ENCODE results near the gene ADGRV1.
"Not testable (repeated sequence)": the region's sequence is repeated elsewhere in the genome, so short reads cannot be mapped to it uniquely, and the experiment has no call there.

ADGRV1 gene

GRCh38 chr5:90822062-90822461 lies 263.5 kb downstream of the ADGRV1 start:
- not testable (repeated sequence) for DNase-seq (ENCODE audit: low read depth in 3 of 3)

GRCh38 chr5:90824436-90824835 lies 265.8 kb downstream of the ADGRV1 start:
- DNase-seq (ENCODE audit: low read depth in 3 of 3), result no peak

DNA sequence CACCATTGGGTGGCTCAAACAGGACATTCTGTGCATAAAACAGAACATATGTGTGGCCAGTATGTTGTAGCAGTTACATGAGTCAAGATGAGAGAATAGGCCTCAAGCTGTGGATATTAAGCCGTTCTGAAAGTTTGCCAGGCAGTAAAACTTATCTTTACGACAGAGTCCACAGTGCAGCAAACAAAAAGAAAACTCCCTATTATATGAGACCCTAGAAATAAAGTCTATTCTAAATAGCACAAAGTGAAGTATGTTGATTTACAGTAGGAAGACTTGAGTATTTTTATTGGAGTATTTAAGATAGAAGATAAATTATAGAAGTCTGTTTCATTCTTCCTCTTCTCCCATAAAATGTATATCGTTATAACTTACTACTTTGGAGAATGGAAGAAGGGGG lies 271.5 kb downstream of the ADGRV1 start:
- DNase-seq (ENCODE audit: low read depth in 3 of 3), result no peak

GRCh38 chr5:90833753-90834152 lies 275.2 kb downstream of the ADGRV1 start:
- no peak for DNase-seq (ENCODE audit: low read depth in 3 of 3)

GRCh38 chr5:90834711-90835110 lies 276.1 kb downstream of the ADGRV1 start:
- DNase-seq (ENCODE audit: low read depth in 3 of 3), result no peak

DNA sequence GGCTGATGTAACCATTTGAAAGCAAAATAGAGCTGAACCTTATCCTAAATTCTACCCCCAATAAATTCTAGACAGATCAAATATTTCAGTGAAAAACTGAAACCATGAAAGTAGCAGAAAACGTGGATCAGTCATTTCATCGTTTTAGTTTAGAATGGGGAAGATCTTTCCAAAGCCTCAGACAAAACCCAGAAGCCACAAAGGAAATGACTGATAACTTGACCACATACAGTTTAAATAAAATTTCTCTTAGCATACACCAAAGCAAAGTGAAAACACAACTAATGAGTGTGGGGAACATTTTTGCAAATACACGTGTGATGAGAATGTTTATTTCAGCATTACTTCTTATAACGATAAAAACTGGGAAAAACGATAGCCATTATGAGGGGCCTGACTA lies 284.8 kb downstream of the ADGRV1 start:
- no peak for DNase-seq (ENCODE audit: low read depth in 3 of 3)

- no peak for DNase-seq (ENCODE audit: low read depth in 3 of 3)
Observed at GRCh38 chr5:90844931-90845330, 286.3 kb downstream of the ADGRV1 start.

GRCh38 chr5:90845723-90846554 lies 287.3 kb downstream of the ADGRV1 start:
- no peak for DNase-seq (ENCODE audit: low read depth in 3 of 3)

GRCh38 chr5:90847606-90848005 lies 289.0 kb downstream of the ADGRV1 start:
- not testable (repeated sequence) for DNase-seq (ENCODE audit: low read depth in 3 of 3)

- no peak for DNase-seq (ENCODE audit: low read depth in 3 of 3)
Observed at GRCh38 chr5:90849939-90850338, 291.3 kb downstream of the ADGRV1 start.

- DNase-seq (ENCODE audit: low read depth in 3 of 3), result no peak
Observed at GRCh38 chr5:90852531-90852930, 293.9 kb downstream of the ADGRV1 start.

- DNase-seq (ENCODE audit: low read depth in 3 of 3), result no peak
Observed at GRCh38 chr5:90853750-90854149, 295.2 kb downstream of the ADGRV1 start.

DNA sequence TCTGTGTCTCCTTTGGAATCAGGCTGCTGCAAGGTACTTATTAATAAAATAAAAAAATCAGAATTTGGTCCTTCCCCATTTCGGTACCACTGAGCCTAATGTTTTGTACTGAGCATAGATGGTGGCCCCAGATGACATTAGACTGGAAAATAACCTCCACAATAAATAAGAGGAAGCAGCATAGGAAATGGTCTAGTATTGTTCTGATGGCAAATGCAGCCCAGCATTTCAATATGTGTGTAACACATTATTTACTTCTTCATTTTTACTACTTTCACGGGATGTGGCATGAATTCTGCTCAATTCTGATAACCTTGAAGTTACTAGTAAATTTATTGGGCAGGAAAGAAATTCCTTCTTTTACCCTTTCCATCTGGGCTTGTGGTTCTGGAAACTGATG lies 295.6 kb downstream of the ADGRV1 start:
- no peak for DNase-seq (ENCODE audit: low read depth in 3 of 3)

DNA sequence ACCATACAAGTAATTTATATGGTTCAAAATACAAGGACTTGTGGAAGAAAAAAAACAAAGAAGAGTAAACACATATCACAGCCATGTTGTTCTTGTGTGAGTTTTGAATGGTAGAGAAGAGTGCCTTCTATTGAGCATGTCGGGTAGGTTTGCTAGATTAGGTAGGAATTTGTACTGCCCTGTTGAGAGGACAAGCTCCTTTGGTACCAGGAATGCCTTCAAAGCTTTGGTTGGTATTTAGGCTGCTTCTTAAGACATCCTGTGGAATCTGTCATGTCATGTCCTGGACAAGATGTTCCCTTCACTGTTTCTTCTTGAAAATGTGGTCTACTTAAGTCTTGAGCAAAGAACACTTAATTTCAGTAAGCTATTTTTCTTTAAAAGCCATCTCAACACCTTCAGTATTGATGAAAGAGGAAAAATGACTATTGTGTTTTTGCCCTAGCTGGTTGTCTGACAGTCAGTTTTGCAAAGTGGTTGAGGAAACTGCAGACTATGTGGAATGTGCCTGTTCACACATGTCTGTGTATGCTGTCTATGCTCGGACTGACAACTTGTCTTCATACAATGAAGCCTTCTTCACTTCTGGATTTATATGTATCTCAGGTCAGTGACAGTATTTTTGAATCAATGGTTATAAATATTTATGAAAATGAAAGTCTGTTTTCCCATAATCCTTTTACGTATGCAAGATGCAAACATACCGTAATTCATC lies 296.9 kb downstream of the ADGRV1 start:
- DNase-seq (ENCODE audit: low read depth in 3 of 3), result no peak

GRCh38 chr5:90861843-90862586 lies 303.4 kb downstream of the ADGRV1 start:
- no peak for DNase-seq (ENCODE audit: low read depth in 3 of 3)

GRCh38 chr5:90865180-90865579 lies 306.6 kb downstream of the ADGRV1 start:
- DNase-seq (ENCODE audit: low read depth in 3 of 3), result no peak

- DNase-seq (ENCODE audit: low read depth in 3 of 3), result no peak
Observed at GRCh38 chr5:90866333-90866732, 307.7 kb downstream of the ADGRV1 start.

DNA sequence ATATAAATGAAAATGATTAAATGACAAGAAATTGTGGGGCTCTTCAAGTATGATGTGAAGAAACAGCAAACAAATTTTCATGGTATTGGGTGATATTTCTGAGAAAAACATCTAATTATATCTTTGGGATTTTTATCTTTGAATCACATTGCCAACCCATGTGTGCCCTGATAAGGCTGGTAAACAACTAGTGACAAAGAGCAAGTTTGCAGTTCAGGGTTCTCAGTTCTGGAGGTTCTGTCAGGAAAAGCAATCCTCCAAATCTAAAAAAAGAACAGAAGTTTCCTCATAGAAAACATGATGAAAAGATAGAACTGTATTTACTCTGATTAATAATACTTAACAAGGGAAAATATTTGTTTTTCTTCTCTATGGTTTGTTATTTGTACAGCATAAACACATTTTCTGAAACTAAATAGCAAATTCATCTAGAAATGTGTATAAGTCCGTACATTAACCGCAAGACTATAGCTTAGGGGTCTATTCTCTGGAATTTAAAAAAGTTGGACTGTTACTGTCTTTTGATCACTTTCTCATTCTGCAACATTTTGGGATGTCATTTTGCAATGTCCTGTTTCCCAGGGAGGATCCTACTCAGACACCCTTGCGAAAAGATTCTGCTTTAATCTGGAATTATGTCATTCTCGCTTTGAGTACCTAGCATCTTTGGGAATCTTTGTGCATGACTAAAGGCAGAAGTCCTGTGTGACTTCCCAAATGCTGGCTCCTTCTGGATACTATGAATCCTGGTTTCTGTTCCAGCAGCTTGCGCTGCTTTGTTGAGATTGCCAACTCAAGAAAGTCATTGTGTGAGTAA lies 308.5 kb downstream of the ADGRV1 start:
- DNase-seq (ENCODE audit: low read depth in 3 of 3), result no peak

- no peak for DNase-seq (ENCODE audit: low read depth in 3 of 3)
Observed at GRCh38 chr5:90868799-90869198, 310.2 kb downstream of the ADGRV1 start.

- no peak for DNase-seq (ENCODE audit: low read depth in 3 of 3)
Observed at GRCh38 chr5:90871391-90871991, 312.9 kb downstream of the ADGRV1 start.

DNA sequence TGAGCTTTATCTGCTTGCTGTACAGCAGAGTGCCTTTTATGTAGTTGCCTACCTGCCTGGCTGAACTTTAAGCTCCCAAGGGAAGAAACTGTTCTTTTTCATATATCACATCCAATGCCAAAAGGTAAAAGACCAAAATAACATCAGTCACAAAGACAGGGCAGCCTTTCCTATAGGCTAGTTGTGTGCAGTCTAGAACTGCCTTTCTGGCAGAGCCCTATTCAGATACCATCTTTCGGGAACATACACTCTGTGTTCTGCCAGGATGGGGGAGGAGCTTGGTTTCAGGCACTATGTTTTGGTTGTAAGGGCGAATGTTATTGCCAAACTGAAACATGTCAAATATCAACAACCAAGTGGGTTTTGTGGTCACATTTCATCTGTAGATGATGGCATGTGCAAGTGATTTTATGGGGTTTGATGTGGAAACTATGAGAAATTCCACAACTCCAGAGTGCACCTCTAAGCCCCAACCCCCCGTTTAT lies 314.5 kb downstream of the ADGRV1 start:
- DNase-seq (ENCODE audit: low read depth in 3 of 3), result peak in 1 of 3 donors; percentile 3

Measured in stimulated activated CD4-positive, alpha-beta T cell treated with anti-CD3 and anti-CD28 coated beads, TNF-alpha, amount 100 ng/mL, for 48 hours (primary cell).